T follicular helper cell (primary cell): ENCODE data around the gene TSPAN32.

Source experiments
- DNase-seq: peaks from one replicate; pipeline ENCODE4 v3.0.0-alpha.2; 2020; ENCODE audit warnings: low read depth

TSPAN32 gene

GRCh38 chr11:2366276-2366675, 64.5 kb downstream of the TSPAN32 start:
- no peak for DNase-seq

- no peak for DNase-seq
Measured at GRCh38 chr11:2366733-2367132, 64.9 kb downstream of the TSPAN32 start.

- DNase-seq, result no peak
Measured at GRCh38 chr11:2367266-2368160, 65.7 kb downstream of the TSPAN32 start.
